Astrocyte of the cerebellum (primary cell): Measurements from ENCODE around the gene ATP1A1.

Source experiments
- DNase-seq: peaks from one replicate; pipeline ENCODE4 v3.0.0-alpha.2; 2011; ENCODE audit warnings: low read depth
- H3K4me3 ChIP-seq: 2 replicates; pipeline ENCODE4 v1.5.1; 2011; ENCODE audit warnings: mild to moderate bottlenecking, low read depth, low read length, moderate library complexity
- CTCF ChIP-seq: IDR thresholded peaks from 2 replicates; pipeline ENCODE4 v1.5.1; 2012; ENCODE audit warnings: low read length, low read depth, moderate library complexity, mild to moderate bottlenecking; ENCODE audit errors: missing control alignments
- in situ Hi-C: cut with HindIII; loops from 2 replicates; pipeline ENCODE4 v1.10.0; 2017; ENCODE audit warnings: low sequenced_read_pairs

The ATP1A1 gene

DNA sequence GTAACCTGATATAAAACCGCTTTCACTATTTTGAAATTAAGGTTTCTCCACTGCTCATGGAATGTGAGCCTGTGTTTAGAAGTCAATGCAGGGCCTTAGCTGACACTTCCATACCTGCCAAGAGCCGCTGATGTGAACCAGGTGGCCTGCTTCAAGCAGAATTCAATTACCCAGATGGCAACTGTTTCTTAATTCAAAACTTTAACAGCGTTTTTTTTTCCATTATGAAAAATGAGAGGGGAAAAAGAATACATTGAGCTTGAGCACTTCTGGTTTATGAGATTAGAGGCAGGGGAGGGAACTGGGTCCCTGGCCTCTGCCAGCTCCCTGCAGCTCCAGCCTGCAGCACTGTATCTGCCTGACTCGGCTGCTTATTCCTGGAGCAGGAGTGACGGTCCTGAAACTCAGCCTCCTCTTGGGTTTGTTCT lies 7.7 kb upstream of the ATP1A1 start:
- in situ Hi-C loops = no loop called here

DNA sequence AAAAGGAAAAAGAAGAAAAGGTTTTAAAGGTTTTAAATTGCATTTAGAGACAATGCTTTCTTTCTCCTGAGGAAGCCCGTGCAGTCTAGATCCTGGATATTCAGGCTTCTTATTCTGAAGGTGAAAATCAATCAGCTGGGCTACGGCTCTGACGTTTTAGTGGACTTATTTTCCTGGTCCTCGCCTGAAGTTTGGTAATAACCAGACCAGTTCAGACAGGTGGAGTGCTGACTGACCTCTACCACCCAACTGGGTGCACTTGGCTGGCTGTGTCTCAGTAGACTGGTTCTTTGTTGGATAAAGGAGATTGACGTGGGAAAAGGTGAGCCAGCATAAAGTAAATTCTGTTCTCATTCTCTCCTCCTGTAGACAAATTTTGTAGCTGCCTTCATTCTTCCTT lies 7.2 kb upstream of the ATP1A1 start:
- no peak for DNase-seq
- in situ Hi-C loops = no loop called here
- H3K4me3 ChIP-seq = no peak overlapping the region
- TF ChIP-seq CTCF = no peak

More for the DNA sequence above, 7.7 kb upstream of the ATP1A1 start:
- no peak for TF ChIP-seq CTCF
- no peak for DNase-seq
- H3K4me3 ChIP-seq = no peak overlapping the region

DNA sequence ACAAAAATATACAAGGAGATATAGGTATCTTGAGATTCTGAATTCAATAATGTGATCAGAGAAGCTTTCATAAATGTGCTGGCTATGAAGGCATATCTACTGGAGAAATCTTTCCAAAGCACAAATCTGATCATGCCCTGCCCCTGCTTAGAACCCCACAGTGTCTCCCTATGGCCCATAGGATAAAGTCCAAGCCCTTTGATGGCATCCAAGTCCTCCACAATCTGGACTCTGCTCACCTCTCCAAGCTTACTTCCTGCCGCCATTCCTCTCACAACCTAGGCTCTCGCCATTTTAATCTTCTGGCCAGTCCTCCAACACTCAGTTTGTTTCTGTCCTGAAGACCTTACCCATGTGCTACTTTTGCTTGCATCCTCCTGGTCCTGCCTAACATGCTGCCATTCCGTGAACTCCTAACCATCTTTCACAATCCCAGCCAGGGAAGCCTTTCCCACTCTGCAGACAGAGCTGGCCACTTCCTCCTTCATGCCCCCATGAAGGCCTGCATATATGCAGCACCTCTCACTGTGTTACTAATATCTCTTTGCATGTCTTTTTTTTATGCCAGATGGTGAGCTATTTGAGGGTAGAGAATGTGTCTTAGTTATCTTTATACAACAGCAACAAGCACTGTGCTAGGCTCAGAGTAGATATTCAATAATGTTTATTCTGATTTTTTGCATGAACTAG lies 5.6 kb upstream of the ATP1A1 start:
- no peak for DNase-seq
- H3K4me3 ChIP-seq = no peak overlapping the region
- no peak for TF ChIP-seq CTCF
- in situ Hi-C loops = no loop called here

DNA sequence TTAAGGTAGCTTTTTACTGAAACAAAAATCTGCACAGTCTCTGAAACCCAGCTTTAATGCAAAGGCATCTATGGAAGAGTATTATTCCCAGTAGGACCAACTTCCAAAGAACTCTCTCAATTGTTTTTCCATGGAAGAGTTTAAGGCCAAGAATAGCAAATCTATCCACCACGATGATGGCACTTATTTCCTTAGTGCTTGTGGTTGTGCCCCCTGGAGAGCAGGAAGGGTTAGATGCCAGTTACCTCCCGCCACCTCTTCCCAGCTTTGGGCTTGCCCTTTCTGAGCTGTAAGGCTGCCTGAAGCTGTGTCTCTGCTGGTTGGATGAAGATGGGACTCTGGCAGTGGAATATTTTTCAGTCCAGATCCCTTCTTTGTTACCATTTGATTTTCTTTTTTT lies 4.8 kb upstream of the ATP1A1 start:
- H3K4me3 ChIP-seq = no peak overlapping the region
- no peak for DNase-seq
- in situ Hi-C loops = no loop called here
- no peak for TF ChIP-seq CTCF

- in situ Hi-C loops = no loop called here
- no peak for TF ChIP-seq CTCF
- H3K4me3 ChIP-seq = no peak overlapping the region
- no peak for DNase-seq
These were observed 2.9 kb upstream of the ATP1A1 start for GRCh38 chr1:116370181-116370580.

DNA sequence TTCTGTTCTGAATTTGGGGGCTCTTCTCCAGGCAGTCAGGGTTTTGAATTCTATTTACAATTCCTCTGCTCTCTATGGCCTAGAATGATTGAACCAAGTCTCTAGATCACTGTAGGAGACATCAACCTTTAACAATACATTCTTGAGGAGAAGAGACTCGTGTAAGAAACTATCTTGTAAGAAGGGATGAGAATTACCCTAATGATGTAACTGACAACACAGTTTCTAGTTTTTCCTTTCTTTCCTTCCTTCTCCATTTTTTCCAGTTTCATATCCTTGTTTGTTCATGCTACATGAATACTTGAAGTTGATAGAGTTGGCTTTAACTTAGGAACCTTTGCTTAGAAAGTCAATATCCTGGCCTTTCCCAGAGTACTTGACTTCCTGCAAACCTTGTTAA lies 1.3 kb upstream of the ATP1A1 start:
- no peak overlapping the region for H3K4me3 ChIP-seq
- in situ Hi-C loops = no loop called here
- DNase-seq = no peak
- TF ChIP-seq CTCF = no peak
